Measurements from ENCODE around the gene SLC35G2.
"Not testable (repeated sequence)": the region's sequence is repeated elsewhere in the genome, so short reads cannot be mapped to it uniquely, and the experiment has no call there.

Gene SLC35G2

GRCh38 chr3:136885357-136886213, 66.7 kb downstream of the SLC35G2 start:
- Mint-ChIP-seq H3K4me1 (peaks cover 50% of the 10 kb centered on the region), H3K4me3 (no peak overlapping the region), H3K27me3 (no peaks in the 10 kb centered on the region), H3K9me3 (peaks cover 4% of the 10 kb centered on the region), H3K27ac (no peak overlapping the region), H3K36me3 (peaks cover 17% of the 10 kb centered on the region)
- ATAC-seq (ENCODE audit: low read depth) (no peak), DNase-seq (ENCODE audit: low spot score in 2 of 2) (no peak)

- no peak overlapping the region for H3K4me3 Mint-ChIP-seq
- H3K27me3 Mint-ChIP-seq = no peaks in the 10 kb centered on the region
- peaks cover 46% of the 10 kb centered on the region for H3K4me1 Mint-ChIP-seq
- no peak overlapping the region for H3K27ac Mint-ChIP-seq
- peaks cover 3% of the 10 kb centered on the region for H3K9me3 Mint-ChIP-seq
- H3K36me3 Mint-ChIP-seq = peaks cover 26% of the 10 kb centered on the region
- DNase-seq (ENCODE audit: low spot score in 2 of 2) (no peak), ATAC-seq (ENCODE audit: low read depth) (no peak)
Observed at GRCh38 chr3:136889947-136890346, 71.0 kb downstream of the SLC35G2 start.

- ATAC-seq (ENCODE audit: low read depth) = no peak
- Mint-ChIP-seq H3K36me3 (peaks cover 26% of the 10 kb centered on the region), H3K4me3 (no peak overlapping the region), H3K9me3 (peaks cover 3% of the 10 kb centered on the region), H3K4me1 (peaks cover 38% of the 10 kb centered on the region), H3K27me3 (no peaks in the 10 kb centered on the region), H3K27ac (no peak overlapping the region)
- DNase-seq (ENCODE audit: low spot score in 2 of 2) = no peak
Observed at GRCh38 chr3:136891934-136892855, 73.3 kb downstream of the SLC35G2 start.

GRCh38 chr3:136893848-136894443, 75.0 kb downstream of the SLC35G2 start:
- ATAC-seq (ENCODE audit: low read depth) = no peak
- no peak for DNase-seq (ENCODE audit: low spot score in 2 of 2)
- H3K9me3 Mint-ChIP-seq = peaks cover 3% of the 10 kb centered on the region
- H3K27ac Mint-ChIP-seq = no peak overlapping the region
- peaks cover 25% of the 10 kb centered on the region for H3K36me3 Mint-ChIP-seq
- no peaks in the 10 kb centered on the region for H3K27me3 Mint-ChIP-seq
- no peak overlapping the region for H3K4me3 Mint-ChIP-seq
- peaks cover 35% of the 10 kb centered on the region for H3K4me1 Mint-ChIP-seq

GRCh38 chr3:136897171-136897570, 78.2 kb downstream of the SLC35G2 start:
- peaks cover 58% of the 10 kb centered on the region for H3K4me1 Mint-ChIP-seq
- not testable (repeated sequence) for ATAC-seq (ENCODE audit: low read depth); DNase-seq (ENCODE audit: low spot score in 2 of 2); H3K27me3 Mint-ChIP-seq; H3K9me3 Mint-ChIP-seq; H3K4me3 Mint-ChIP-seq
- peaks cover 23% of the 10 kb centered on the region for H3K36me3 Mint-ChIP-seq
- H3K27ac Mint-ChIP-seq = peak overlapping the region; percentile 49

GRCh38 chr3:136898549-136898948, 79.6 kb downstream of the SLC35G2 start:
- no peaks in the 10 kb centered on the region for H3K27me3 Mint-ChIP-seq

GRCh38 chr3:136898954-136899353, 80.0 kb downstream of the SLC35G2 start:
- no peaks in the 10 kb centered on the region for H3K27me3 Mint-ChIP-seq
- ATAC-seq (ENCODE audit: low read depth) = no peak
- peaks cover 20% of the 10 kb centered on the region for H3K36me3 Mint-ChIP-seq
- no peak for DNase-seq (ENCODE audit: low spot score in 2 of 2)
- H3K27ac Mint-ChIP-seq = peak overlapping the region; percentile 26
- H3K4me1 Mint-ChIP-seq = peaks cover 50% of the 10 kb centered on the region
- no peak overlapping the region for H3K4me3 Mint-ChIP-seq
- H3K9me3 Mint-ChIP-seq = peaks cover 9% of the 10 kb centered on the region

More at GRCh38 chr3:136898549-136898948, 79.6 kb downstream of the SLC35G2 start:
- peaks cover 17% of the 10 kb centered on the region for H3K36me3 Mint-ChIP-seq
- DNase-seq (ENCODE audit: low spot score in 2 of 2) (no peak), ATAC-seq (ENCODE audit: low read depth) (no peak)
- H3K27ac Mint-ChIP-seq = peak overlapping the region; percentile 26
- no peak overlapping the region for H3K4me3 Mint-ChIP-seq
- H3K9me3 Mint-ChIP-seq = peaks cover 6% of the 10 kb centered on the region
- peaks cover 54% of the 10 kb centered on the region for H3K4me1 Mint-ChIP-seq

- peaks cover 49% of the 10 kb centered on the region for H3K4me1 Mint-ChIP-seq
- DNase-seq (ENCODE audit: low spot score in 2 of 2) (no peak), ATAC-seq (ENCODE audit: low read depth) (no peak)
- H3K9me3 Mint-ChIP-seq = peaks cover 9% of the 10 kb centered on the region
- H3K27me3 Mint-ChIP-seq = no peaks in the 10 kb centered on the region
- H3K27ac Mint-ChIP-seq = peak overlapping the region; percentile 26
- H3K36me3 Mint-ChIP-seq = peaks cover 20% of the 10 kb centered on the region
- H3K4me3 Mint-ChIP-seq = no peak overlapping the region
Observed at GRCh38 chr3:136899622-136900158, 80.8 kb downstream of the SLC35G2 start.

GRCh38 chr3:136900694-136901093, 81.8 kb downstream of the SLC35G2 start:
- H3K9me3 Mint-ChIP-seq; H3K27me3 Mint-ChIP-seq; DNase-seq (ENCODE audit: low spot score in 2 of 2): not testable (repeated sequence)
- peak overlapping the region; percentile 26 for H3K27ac Mint-ChIP-seq
- peak overlapping the region; percentile 35 for H3K4me3 Mint-ChIP-seq
- peaks cover 22% of the 10 kb centered on the region for H3K36me3 Mint-ChIP-seq
- H3K4me1 Mint-ChIP-seq = peaks cover 49% of the 10 kb centered on the region
- peak; percentile 67 for ATAC-seq (ENCODE audit: low read depth)

- H3K27ac Mint-ChIP-seq = peak overlapping the region; percentile 26
- H3K27me3 Mint-ChIP-seq = no peaks in the 10 kb centered on the region
Observed at GRCh38 chr3:136901391-136901790, 82.5 kb downstream of the SLC35G2 start.

GRCh38 chr3:136902530-136902929, 83.6 kb downstream of the SLC35G2 start:
- peaks cover 55% of the 10 kb centered on the region for H3K4me1 Mint-ChIP-seq
- H3K27ac Mint-ChIP-seq = peak overlapping the region; percentile 40
- H3K9me3 Mint-ChIP-seq; DNase-seq (ENCODE audit: low spot score in 2 of 2); H3K27me3 Mint-ChIP-seq; H3K4me3 Mint-ChIP-seq; ATAC-seq (ENCODE audit: low read depth): not testable (repeated sequence)
- peaks cover 24% of the 10 kb centered on the region for H3K36me3 Mint-ChIP-seq

More at GRCh38 chr3:136901391-136901790, 82.5 kb downstream of the SLC35G2 start:
- H3K4me1 Mint-ChIP-seq = peaks cover 48% of the 10 kb centered on the region
- H3K4me3 Mint-ChIP-seq = no peak overlapping the region
- DNase-seq (ENCODE audit: low spot score in 2 of 2) (no peak), ATAC-seq (ENCODE audit: low read depth) (no peak)
- peaks cover 9% of the 10 kb centered on the region for H3K9me3 Mint-ChIP-seq
- H3K36me3 Mint-ChIP-seq = peaks cover 23% of the 10 kb centered on the region

- no peak overlapping the region for H3K27ac Mint-ChIP-seq
- DNase-seq (ENCODE audit: low spot score in 2 of 2) (no peak), ATAC-seq (ENCODE audit: low read depth) (no peak)
- peaks cover 9% of the 10 kb centered on the region for H3K9me3 Mint-ChIP-seq
- H3K4me1 Mint-ChIP-seq = peaks cover 58% of the 10 kb centered on the region
- no peaks in the 10 kb centered on the region for H3K27me3 Mint-ChIP-seq
- peaks cover 22% of the 10 kb centered on the region for H3K36me3 Mint-ChIP-seq
- H3K4me3 Mint-ChIP-seq = no peak overlapping the region
Observed at GRCh38 chr3:136903899-136904298, 85.0 kb downstream of the SLC35G2 start.

- DNase-seq (ENCODE audit: low spot score in 2 of 2) (no peak), ATAC-seq (ENCODE audit: low read depth) (no peak)
- no peak overlapping the region for H3K27ac Mint-ChIP-seq
- H3K36me3 Mint-ChIP-seq = peaks cover 18% of the 10 kb centered on the region
- H3K4me3 Mint-ChIP-seq = no peak overlapping the region
- H3K9me3 Mint-ChIP-seq = peaks cover 9% of the 10 kb centered on the region
- peaks cover 58% of the 10 kb centered on the region for H3K4me1 Mint-ChIP-seq
- no peaks in the 10 kb centered on the region for H3K27me3 Mint-ChIP-seq
Observed at GRCh38 chr3:136904746-136905145, 85.8 kb downstream of the SLC35G2 start.
